Stimulated activated CD8-positive, alpha-beta memory T cell treated with anti-CD3 and anti-CD28 coated beads, Interleukin-7, amount 100 ng/mL, for 4 hours (primary cell): Measurements from ENCODE around the gene PLEKHJ1.
A peak's percentile ranks its signal among the peaks of the same experiment; 100 is the strongest.

ENCODE experiments used
- DNase-seq, 2 donors: peaks; one replicate each; pipeline ENCODE4 v3.0.0-alpha.2; 2020; ENCODE audit warnings: low read depth in 2 of 2

The PLEKHJ1 gene

GRCh38 chr19:2269244-2270156 is 33.4 kb upstream of the PLEKHJ1 start:
- DNase-seq: peak; percentile 98

GRCh38 chr19:2268861-2269243 is 32.7 kb upstream of the PLEKHJ1 start:
- no peak for DNase-seq

- DNase-seq: no peak
Observed at GRCh38 chr19:2268480-2268830, 32.3 kb upstream of the PLEKHJ1 start.

- DNase-seq: no peak
Observed at GRCh38 chr19:2266183-2266993, 30.3 kb upstream of the PLEKHJ1 start.

DNA sequence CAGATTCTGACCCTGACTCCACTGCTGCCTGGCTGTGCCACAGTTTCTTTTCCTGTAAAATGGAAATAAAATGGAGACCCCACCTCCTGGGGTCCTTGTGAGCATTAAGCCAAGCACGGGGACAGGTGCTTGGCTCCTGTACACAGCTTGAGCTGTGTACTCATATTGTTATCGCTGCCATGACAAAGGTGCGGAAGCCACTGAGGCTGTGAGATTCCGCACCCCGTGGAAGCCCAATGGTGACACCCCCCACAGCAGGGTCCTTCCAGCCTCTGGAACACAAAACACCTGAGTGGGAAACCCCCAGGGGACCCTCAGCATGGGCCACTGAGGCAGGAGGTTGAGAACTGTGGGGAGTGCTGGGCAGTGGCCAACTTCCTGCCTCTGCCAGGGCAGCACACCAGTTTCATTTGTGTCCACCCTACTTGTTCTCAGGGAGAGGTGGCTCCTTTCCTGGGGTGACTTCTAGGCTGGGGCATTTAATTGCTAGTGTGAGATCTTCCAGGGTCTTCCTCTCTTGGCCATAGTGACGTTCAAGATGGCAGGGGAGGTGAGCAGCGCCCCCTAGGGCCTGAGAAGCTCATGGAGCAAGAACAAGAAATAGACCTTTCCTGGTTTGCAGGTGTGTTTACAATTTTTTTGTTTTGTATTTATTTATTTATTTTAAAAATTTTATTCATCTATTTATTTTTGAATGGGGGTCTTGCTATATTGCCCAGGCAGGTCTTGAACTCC is 25.5 kb upstream of the PLEKHJ1 start:
- DNase-seq: no peak

GRCh38 chr19:2260341-2260805 is 24.2 kb upstream of the PLEKHJ1 start:
- DNase-seq: no peak

DNA sequence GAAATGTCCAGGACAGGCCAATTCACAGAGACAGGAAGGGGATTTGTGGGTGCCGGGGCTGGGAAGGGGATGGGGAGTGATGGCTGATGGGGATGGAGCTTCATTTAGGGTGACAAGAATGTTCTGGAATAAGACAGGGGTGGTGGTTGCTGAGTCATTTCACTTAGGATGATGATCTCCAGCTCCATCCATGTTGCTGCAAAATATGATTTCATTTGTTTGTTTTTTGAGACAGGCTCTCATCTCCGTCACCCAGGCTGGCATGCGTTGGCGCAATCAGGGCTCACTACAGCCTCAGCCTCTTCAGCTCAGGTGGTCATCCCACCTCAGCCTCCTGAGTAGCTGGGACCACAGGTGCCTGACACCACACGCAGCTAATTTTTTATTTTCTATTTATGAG is 23.2 kb upstream of the PLEKHJ1 start:
- DNase-seq: no peak

- no peak for DNase-seq
Observed at GRCh38 chr19:2255982-2256685, 20.0 kb upstream of the PLEKHJ1 start, which contains the start of gene JSRP1. Gene JSRP1 (minus strand): TSS chr19:2256417. CDS start chr19:2255314, 1,103 bp downstream.

DNA sequence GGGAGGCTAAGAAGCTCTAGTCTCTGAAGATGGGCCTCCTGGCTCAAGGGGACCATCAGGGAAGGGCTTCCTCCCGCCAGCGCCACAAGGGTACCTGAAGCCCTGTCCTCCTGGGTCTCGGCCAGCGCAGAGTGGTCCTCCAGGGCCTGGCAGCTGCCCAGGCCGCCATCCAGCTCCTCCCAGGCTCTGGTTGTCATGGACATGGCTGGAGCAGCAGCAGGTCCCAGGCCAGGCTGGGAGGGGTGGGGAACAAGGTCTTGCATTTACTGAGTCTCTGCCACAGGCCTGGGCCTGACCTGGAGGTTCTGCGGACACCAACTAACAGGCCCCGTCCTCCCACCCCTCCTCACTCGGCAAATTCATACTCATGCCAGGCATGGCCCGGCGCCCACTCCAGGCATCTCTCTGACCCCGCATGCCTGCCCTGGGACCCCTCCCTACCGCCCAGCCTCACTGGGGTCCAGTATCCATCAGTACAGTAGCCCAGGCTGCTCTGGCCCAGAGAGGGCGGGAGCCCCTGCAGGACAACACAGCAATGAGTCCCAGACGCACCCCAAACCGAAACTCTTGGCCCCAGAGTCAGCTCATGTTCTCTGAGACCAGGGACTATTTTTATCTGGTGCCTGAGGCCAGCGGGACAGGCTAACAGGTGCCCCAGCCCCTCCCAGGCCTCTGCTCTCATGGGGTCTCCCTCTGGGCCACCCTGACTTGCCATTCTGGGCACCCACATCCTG is 19.1 kb upstream of the PLEKHJ1 start:
- no peak for DNase-seq

DNA sequence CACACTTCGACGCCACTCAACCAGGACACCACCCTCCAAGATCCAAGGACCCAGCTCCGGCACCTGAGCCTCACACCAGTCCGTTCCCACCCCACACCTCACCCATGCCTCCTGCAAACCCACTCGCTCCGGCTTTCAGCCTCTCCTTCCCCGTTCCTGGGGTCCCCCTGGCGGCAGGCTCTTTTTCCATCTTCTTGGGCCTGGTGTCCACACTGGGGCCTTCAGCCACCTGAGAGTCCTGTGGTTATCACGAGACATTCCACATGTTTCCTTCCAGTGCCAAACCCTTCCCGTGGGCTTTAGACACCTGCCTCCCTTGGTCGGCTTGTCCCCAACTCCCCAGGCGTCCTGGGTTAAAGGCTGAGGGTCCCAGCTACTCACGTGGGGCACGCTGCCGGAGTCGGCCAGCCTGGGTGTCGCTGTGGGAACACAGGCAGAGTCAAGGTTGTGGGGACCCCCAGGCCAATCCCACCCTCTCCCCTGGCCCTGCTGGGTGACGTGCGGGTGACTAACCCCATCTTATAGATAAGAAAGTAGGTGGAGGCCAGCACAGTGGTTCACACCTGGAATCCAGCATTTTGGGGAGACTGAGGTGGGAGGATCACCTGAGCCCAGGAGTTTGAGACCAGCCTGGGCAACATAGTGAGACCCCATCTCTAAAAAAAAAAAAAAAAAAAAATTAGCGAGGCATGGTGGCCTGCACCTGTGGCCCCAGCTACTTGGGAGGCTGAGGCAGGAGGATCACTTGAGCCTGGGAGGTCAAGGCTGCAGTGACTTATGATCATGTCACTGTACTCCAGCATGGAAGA is 18.1 kb upstream of the PLEKHJ1 start:
- no peak for DNase-seq

DNA sequence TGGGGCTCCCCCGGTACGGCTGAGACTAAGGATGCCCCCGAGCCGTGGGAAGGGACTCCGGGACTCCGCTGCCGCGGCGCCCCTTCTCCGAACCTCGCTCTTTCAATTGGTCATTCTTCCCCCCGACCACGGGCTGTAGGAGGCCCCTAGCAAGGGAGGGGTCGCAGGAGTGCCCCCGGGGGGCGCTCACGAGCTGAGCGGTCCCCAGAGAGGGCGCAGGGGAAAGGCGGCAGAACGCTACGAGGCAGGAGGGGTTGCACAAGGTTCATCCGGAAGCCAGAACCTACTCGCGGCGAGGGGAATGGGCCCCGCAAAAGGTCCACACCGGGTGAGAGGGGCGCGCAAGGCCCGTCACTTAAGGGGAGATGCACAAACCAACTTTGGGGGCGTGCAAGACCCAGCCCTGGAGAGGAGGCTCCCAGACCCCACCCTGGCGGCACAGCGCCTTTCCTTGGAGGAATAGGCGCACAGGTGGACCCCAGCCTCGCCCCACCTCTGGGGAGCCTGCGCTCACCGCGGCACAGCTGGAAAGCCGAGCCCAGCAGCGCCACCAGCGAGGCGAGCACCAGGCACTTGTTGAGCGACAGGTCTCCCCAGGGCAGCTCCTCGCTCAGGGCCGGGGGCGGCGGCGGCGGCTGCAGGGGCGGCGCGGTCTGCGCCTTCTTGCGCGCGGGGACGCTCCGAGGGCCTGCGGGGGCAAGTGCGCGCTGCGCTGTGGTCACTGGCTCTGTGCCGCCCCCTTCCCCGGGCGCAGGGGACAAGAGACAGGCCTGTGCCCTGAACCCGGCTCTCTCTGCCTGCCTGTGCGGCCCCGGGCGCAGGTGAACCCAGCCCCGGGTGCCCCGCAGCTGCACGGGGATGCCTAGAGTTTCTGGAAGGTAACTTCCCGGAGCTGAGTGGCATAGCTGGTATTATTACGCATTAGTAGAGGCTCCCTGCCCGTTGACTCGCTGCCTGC is 17.3 kb upstream of the PLEKHJ1 start:
- peak in 1 of 2 donors; percentile 64 for DNase-seq

DNA sequence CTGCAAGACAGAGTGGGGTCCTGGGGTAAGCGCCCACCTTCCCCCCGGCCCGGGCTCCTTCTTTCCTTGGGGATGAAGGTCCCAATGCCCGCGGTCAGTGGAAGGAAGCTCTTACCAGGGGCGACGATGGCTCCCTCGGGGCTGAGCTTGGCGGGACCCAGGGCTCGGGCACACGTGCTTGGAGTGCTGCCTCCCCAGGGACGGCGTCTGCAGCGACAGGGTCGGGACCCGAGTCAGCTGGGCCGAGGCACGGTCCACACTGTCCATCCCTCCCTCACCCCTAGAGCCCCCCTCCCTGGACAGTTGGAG is 16.6 kb upstream of the PLEKHJ1 start:
- no peak for DNase-seq

GRCh38 chr19:2252055-2252796 is 16.1 kb upstream of the PLEKHJ1 start:
- DNase-seq: no peak

GRCh38 chr19:2251106-2252054 is 15.3 kb upstream of the PLEKHJ1 start:
- DNase-seq: peak in 1 of 2 donors; percentile 50

DNA sequence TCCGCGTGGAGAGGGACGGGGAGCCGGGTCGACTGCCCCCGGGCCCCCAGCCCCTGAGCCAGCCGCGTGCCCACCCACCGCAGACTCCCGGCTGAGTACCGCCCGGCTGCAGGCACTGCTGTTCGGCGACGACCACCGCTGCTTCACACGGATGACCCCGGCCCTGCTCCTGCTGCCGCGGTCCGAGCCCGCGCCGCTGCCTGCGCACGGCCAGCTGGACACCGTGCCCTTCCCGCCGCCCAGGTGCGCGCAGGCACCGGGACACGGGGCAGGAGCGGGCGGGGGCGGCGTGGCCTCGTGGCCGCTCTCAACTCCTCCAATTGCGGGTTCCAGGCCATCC is 14.6 kb upstream of the PLEKHJ1 start:
- DNase-seq: no peak

GRCh38 chr19:2249880-2250765 is 14.0 kb upstream of the PLEKHJ1 start:
- no peak for DNase-seq
